ENCODE data around the gene INTS1.

INTS1 gene

GRCh38 chr7:1476859-1477258, 27.3 kb downstream of the INTS1 start:
- intact Hi-C loops (cut with DNase I) = no loop called here
- DNase-seq = no peak

DNA sequence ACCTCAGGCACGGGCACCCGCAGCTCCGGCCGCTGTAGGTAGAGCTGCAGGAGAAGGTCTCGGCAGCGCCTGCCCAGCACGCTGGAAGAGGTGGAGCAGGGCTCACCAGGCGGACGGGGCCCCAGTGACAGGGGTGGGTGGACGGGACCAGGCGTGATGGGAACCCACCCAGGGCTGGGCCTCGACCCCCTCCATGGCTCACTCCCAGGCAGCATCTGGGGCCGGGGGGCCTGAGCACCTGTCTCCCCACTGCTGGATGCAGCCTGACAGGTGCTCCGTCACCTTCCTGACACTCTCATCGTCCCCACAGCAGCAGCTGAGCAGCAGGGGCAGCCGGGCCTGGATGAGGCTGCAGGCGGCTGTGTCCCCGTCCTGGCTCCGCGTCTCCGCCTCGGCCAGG, 28.2 kb downstream of the INTS1 start:
- intact Hi-C loops (cut with DNase I) = no loop called here
- no peak for DNase-seq

GRCh38 chr7:1475393-1475792, 28.8 kb downstream of the INTS1 start:
- intact Hi-C loops (cut with DNase I) = no loop called here

DNA sequence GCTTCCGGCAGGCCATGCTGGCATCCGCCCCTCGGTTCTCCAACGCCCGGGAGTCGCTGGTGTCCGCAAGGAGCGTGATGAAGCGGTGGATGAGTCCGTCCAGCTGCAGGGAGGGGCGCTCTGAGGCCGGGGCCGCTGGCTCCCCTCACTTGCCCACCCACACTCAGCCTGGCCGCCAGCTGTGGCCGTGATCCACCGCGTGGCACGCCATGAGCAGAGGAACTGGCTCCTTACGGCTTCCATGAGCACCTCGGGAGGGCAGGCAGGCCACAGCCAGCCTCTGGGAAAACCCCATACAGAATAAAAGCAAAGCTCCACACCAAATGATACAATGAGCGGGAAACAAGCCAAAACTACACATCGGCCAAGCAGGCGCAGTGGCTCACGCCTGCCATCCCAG, 29.5 kb downstream of the INTS1 start:
- intact Hi-C loops (cut with DNase I) = no loop called here
- DNase-seq = no peak

More at GRCh38 chr7:1475393-1475792, 28.8 kb downstream of the INTS1 start:
- DNase-seq = no peak

DNA sequence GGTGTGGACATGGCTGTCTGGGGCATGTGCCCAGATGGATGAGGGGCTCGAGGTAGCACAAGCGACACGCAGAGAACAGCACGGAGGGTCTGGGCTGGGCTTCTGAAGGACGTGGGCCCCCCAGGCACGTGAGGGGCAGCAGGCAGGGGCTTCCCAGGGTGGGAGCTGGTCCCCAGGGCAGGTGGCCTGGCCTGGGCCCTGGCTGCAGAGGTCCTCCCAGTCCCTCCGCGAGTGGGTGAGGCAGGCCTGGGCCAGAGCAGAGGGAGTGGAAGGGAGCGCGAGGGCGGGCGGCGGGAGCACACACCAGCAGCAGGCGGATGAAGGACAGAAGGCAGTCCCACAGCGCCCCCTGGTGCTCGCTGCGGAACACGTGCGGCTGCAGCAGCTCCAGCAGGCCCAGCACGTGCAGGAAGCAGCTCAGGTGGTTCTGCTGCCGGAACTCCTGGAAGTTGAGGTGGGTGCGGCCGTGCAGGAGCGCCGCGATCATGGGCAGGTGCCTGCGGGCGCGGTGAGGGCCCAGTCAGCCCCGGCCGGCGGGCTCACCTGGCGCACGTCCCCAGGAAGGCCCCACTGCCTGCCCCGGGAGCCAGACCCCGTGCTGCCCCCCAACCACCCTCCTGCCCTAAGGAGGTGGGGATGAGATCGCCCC, 30.2 kb downstream of the INTS1 start:
- intact Hi-C loops (cut with DNase I) = no loop called here
- peak; percentile 82 to 96 (median 91) for DNase-seq

- DNase-seq = no peak
- intact Hi-C loops (cut with DNase I) = no loop called here
These were observed 33.3 kb downstream of the INTS1 start for GRCh38 chr7:1470901-1471300.

- intact Hi-C loops (cut with DNase I) = no loop called here
- no peak for DNase-seq
These were observed 35.4 kb downstream of the INTS1 start for GRCh38 chr7:1468643-1469298.

DNA sequence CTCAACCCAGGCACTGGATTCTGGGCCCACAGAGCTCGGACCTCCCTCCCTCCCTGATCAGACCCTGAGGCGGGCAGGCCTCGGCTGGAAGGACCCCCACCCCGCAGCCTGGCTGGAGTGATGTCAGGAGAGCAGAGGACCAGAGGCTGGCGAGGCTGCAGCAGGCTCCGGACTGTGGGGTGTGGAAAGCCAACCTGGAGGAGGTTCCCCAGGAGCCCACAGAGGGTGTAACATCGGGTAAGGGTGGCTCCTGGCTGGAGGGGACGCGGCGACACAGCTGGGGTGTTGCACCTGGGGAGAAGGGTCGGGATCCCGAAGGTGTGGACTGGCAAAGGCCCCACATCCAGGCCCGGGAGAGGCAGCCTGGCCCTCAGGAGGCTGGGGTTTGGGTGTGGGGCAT, 36.0 kb downstream of the INTS1 start:
- intact Hi-C loops (cut with DNase I) = no loop called here
- DNase-seq = no peak

DNA sequence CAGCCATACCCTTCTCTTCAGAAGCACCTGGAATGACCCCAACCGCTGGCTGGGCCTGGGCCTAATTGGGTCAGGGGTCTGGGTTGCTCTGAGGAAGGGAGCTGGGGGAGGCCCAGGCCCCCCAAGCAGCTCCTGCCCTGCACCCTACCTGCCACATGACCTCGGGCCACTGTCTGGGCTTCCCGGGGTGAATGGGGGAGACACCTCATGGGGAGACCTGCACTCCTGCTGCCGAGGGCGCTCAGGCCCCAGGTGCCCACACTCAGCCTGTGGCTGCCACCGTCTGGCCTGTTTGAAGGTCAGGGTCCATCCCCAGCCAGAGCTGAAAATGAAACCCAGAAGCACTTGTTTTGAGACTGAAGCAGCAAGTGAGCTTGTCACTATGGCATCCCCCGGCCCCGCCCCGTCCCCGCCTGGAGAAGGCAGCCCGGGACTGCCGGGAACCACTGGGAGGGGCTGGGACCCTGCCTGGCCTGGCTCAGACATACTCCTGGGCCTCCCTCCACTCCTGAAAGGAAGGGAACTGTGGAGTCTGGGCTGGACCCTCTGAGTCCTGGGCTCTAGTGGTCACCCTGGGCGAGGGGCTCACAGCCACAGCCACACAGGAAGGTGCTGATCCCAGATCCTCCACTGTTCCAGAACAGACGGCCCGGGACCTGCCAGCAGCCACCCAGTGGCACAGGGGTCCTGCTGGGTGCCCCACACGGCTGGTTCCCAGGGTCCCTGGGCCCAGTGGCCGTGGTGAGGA, 37.5 kb downstream of the INTS1 start:
- intact Hi-C loops (cut with DNase I) = no loop called here
- DNase-seq = peak in 27 of 42 donors; percentile 10 to 85 (median 48)

DNA sequence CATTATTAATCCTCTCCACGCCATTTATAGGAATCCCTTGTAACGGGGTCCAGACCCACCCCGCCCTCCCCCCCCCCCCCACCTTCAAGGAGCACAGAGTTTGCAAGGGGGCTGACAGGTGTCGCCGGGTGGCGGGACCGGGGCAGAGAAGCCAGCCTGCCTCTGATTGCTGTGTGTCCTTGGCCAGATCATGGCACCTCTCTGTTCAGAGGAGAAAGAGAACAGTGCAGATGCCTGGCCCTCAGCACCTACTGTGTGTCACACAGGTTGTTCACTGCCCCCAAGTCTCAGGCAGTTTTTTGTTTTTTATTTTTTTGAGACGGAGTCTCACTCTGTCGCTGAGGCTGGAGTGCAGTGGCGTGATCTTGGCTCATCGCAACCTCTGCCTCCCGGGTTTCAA, 39.5 kb downstream of the INTS1 start:
- intact Hi-C loops (cut with DNase I) = no loop called here

DNA sequence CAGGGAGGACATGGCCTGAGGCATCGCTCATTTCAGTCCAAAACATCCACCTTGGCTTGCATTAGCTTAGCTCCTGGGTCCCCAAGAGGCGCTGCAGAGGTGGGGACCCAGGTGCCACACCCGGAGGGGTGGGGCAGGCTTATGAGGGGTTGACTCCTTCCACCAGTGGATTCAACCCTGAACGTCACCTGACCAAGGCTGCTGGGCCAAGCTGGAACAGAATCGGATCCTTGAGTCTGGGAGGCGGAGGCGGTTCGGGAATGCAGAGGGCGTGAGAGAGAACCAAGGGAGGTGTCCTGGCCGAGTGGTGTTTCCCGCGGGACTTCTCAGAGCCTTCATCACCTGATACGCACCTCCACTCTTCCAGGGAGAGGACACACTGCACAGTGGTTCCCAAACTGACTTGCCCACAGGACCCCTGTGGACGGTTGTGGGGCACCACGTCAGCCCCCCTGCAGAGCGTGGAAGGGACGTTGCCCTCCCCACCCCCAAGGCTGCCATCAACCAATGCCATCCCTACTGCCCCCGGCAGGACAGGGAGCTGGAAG, 40.4 kb downstream of the INTS1 start:
- no peak for DNase-seq
- intact Hi-C loops (cut with DNase I) = no loop called here

More for the DNA sequence above, 39.5 kb downstream of the INTS1 start:
- DNase-seq = no peak

GRCh38 chr7:1461646-1462375, 42.4 kb downstream of the INTS1 start:
- no peak for DNase-seq
- intact Hi-C loops (cut with DNase I) = no loop called here

GRCh38 chr7:1460821-1461645, 43.2 kb downstream of the INTS1 start:
- DNase-seq = peak in 5 of 42 donors; percentile 8 to 47 (median 26)
- intact Hi-C loops (cut with DNase I) = no loop called here

- DNase-seq = peak in 8 of 42 donors; percentile 19 to 48 (median 34)
- intact Hi-C loops (cut with DNase I) = no loop called here
These were observed 44.0 kb downstream of the INTS1 start for GRCh38 chr7:1459920-1460820.

DNA sequence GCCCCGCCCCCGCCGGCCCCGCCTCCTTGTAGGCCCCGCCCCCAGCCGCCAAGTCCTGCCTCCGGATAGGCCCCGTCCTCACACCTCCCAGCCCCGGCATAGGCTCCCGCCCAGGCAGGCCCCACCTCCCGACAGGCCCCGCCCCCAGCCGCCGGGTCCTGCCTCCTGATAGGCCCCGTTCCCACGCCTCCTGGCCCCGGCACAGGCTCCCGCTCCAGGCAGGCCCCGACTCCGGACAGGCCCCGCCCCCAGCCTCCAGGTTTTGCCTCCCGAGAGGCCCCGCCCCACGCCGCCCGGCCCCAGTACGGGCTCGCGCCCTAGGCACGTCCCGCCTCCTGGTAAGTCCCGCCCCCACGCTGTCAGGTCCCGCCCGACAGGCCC, 44.7 kb downstream of the INTS1 start:
- peak; percentile 96 to 100 (median 100) for DNase-seq
- intact Hi-C loops (cut with DNase I) = no loop called here

GRCh38 chr7:1458683-1459511, 45.3 kb downstream of the INTS1 start, which contains the start of gene MICALL2:
Gene MICALL2 (minus strand): TSS chr7:1459470. CDS start chr7:1459326, 144 bp downstream.
- intact Hi-C loops (cut with DNase I) = no loop called here

More at GRCh38 chr7:1458683-1459511, 45.3 kb downstream of the INTS1 start, which contains the start of gene MICALL2:
- peak in 25 of 42 donors; percentile 29 to 85 (median 51) for DNase-seq

Measured in head of caudate nucleus (tissue), 42 donors.